ENCODE measurements around the gene PBRM1. TPM values are rescaled to one million over a fixed set of nuclear protein-coding genes. Genes with fewer than 3 reads are reported as not detected.

Gene PBRM1
- polyA plus RNA-seq, 1 experiment, result 16.5 TPM

- Histone ChIP-seq H3K36me3 (ENCODE audit: control insufficient read depth, insufficient read depth, low read length) (peaks cover 9% of the 10 kb centered on the region), H3K27me3 (ENCODE audit: control insufficient read depth, insufficient read depth, low read length) (no peaks in the 10 kb centered on the region), H3K4me3 (ENCODE audit: low read depth, low read length) (no peak overlapping the region)
- ChIA-PET POLR2A (no interaction called here), CTCF (interaction anchor here (1.1 to 1.7 kb wide), 3 partner anchors 8 to 10 kb away, joined by 3 to 4 read pairs (median 4); no protein-coding TSS in a partner anchor)
- no peak for TF ChIP-seq CTCF (IDR thresholded peaks at IDR 0.05; ENCODE audit: insufficient read depth, low read depth, low read length)
- DNase-seq (ENCODE audit: low read depth), result no peak
Measured at GRCh38 chr3:52651592-52651991, 34.1 kb downstream of the PBRM1 start.

GRCh38 chr3:52650439-52650838 lies 35.3 kb downstream of the PBRM1 start:
- Histone ChIP-seq H3K4me3 (ENCODE audit: low read depth, low read length) (no peak overlapping the region), H3K36me3 (ENCODE audit: control insufficient read depth, insufficient read depth, low read length) (peaks cover 8% of the 10 kb centered on the region), H3K27me3 (ENCODE audit: control insufficient read depth, insufficient read depth, low read length) (no peaks in the 10 kb centered on the region)
- TF ChIP-seq CTCF (IDR thresholded peaks at IDR 0.05; ENCODE audit: insufficient read depth, low read depth, low read length), result no peak
- DNase-seq (ENCODE audit: low read depth), result no peak
- POLR2A ChIA-PET, result no interaction called here
- CTCF ChIA-PET, result interaction anchor here (1.1 to 1.7 kb wide), 2 partner anchors 9 to 11 kb away, joined by 4 read pairs; no protein-coding TSS in a partner anchor

GRCh38 chr3:52649461-52650210 lies 36.1 kb downstream of the PBRM1 start:
- DNase-seq (ENCODE audit: low read depth), result no peak
- no peak for TF ChIP-seq CTCF (IDR thresholded peaks at IDR 0.05; ENCODE audit: insufficient read depth, low read depth, low read length)
- ChIA-PET POLR2A (no interaction called here), CTCF (interaction anchor here (0.8 kb wide), 1 partner anchor 178 kb away, joined by 3 read pairs; no protein-coding TSS in a partner anchor)
- H3K27me3 ChIP-seq (ENCODE audit: control insufficient read depth, insufficient read depth, low read length), result no peaks in the 10 kb centered on the region
- H3K4me3 ChIP-seq (ENCODE audit: low read depth, low read length), result no peak overlapping the region
- peaks cover 7% of the 10 kb centered on the region for H3K36me3 ChIP-seq (ENCODE audit: control insufficient read depth, insufficient read depth, low read length)

GRCh38 chr3:52645549-52645948 lies 40.2 kb downstream of the PBRM1 start:
- Histone ChIP-seq H3K27me3 (ENCODE audit: control insufficient read depth, insufficient read depth, low read length) (no peaks in the 10 kb centered on the region), H3K36me3 (ENCODE audit: control insufficient read depth, insufficient read depth, low read length) (peaks cover 7% of the 10 kb centered on the region), H3K4me3 (ENCODE audit: low read depth, low read length) (no peak overlapping the region)
- ChIA-PET CTCF (no interaction called here), POLR2A (interaction anchor here (0.7 kb wide), 1 partner anchor 110 kb away, joined by 23 read pairs; no protein-coding TSS in a partner anchor)
- TF ChIP-seq CTCF (IDR thresholded peaks at IDR 0.05; ENCODE audit: insufficient read depth, low read depth, low read length), result no peak
- no peak for DNase-seq (ENCODE audit: low read depth)

GRCh38 chr3:52636673-52637072 lies 49.0 kb downstream of the PBRM1 start:
- TF ChIP-seq CTCF (IDR thresholded peaks at IDR 0.05; ENCODE audit: insufficient read depth, low read depth, low read length), result no peak
- Histone ChIP-seq H3K4me3 (ENCODE audit: low read depth, low read length) (no peak overlapping the region), H3K36me3 (ENCODE audit: control insufficient read depth, insufficient read depth, low read length) (peaks cover 3% of the 10 kb centered on the region), H3K27me3 (ENCODE audit: control insufficient read depth, insufficient read depth, low read length) (no peaks in the 10 kb centered on the region)
- ChIA-PET CTCF (no interaction called here), POLR2A (no interaction called here)
- DNase-seq (ENCODE audit: low read depth), result no peak

All from BJ (cell line).